Adrenal gland (tissue), 5 donors: ENCODE results near the gene RSPH3.

Experiments
- CTCF ChIP-seq, 6 experiments: fragments of 450-650 bp in 4 of 6; fragments of 200-600 bp in 2 of 6; sonication (generic) in 1 of 6; IDR thresholded peaks; 1 replicate in 5 of 6; 2 replicates in 1 of 6; pipeline versions ENCODE4 v1.5.1 to v1.8.0; 2016 to 2021; ENCODE audit warnings: antibody characterized with exemption in 6 of 6, mild to moderate bottlenecking in 2 of 6, moderate library complexity in 1 of 6
- POLR2A ChIP-seq, 2 donors: fragments of 450-650 bp; IDR thresholded peaks; one replicate each; pipeline ENCODE4 v1.6.1; 2017; ENCODE audit warnings: antibody characterized with exemption in 2 of 2, mild to moderate bottlenecking in 2 of 2, moderate library complexity in 1 of 2
- donor health status: DM: no; HTN: no; CAD: no.

- TF ChIP-seq CTCF (IDR thresholded peaks at IDR 0.05) (no peak), POLR2A (IDR thresholded peaks at IDR 0.05) (no peak)
Measured at GRCh38 chr6:159007510-159007909, 7.5 kb upstream of the RSPH3 start.
